HG03442 (cell line): ENCODE results near the gene ORAI2.
"Not testable (repeated sequence)": the region's sequence is repeated elsewhere in the genome, so short reads cannot be mapped to it uniquely, and the experiment has no call there.

Experiments used
- ATAC-seq: cut with Tn5 transposase; IDR thresholded peaks from one replicate; pipeline ENCODE4 v1.9.1; 2021; ENCODE audit warnings: mild to moderate bottlenecking, moderate library complexity; ENCODE audit not compliant: unreplicated experiment

ORAI2 gene

DNA sequence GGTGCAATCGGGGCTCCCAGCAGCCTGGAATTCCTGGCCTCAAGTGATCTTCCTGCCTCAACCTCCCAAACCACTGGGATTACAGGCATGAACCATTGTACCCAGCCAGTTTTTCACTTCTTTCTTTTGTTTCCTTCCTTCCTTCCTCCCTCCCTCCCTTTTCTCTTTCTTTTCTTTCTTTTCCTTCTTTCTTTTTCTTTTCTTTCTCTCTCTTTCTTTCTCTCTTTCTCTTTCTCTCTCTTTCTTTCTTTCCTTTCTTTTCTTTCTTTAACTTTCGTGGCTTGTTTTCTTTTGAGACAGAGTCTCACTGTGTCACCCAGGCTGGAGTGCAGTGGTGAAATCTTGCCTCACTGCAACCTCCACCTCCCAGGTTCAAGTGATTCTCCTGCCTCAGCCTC, 12.3 kb downstream of the ORAI2 start:
- no peak for ATAC-seq

DNA sequence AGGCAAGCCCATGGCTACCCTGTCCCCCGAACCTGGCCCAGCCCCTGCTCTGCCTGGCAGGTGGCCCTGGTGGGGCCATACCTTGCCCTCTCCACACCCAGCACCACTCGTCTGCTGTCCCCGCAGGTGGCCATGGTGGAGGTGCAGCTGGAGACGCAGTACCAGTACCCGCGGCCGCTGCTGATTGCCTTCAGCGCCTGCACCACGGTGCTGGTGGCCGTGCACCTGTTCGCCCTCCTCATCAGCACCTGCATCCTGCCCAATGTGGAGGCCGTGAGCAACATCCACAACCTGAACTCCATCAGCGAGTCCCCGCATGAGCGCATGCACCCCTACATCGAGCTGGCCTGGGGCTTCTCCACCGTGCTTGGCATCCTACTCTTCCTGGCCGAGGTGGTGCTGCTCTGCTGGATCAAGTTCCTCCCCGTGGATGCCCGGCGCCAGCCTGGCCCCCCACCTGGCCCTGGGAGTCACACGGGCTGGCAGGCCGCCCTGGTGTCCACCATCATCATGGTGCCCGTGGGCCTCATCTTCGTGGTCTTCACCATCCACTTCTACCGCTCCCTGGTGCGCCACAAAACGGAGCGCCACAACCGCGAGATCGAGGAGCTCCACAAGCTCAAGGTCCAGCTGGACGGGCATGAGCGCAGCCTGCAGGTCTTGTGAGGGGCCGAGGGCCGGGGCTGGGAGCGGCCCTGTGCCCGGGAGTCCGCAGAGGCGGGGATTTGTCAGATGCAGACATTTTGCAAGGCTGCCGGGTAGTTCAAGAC, 13.2 kb downstream of the ORAI2 start:
- ATAC-seq, result no peak

DNA sequence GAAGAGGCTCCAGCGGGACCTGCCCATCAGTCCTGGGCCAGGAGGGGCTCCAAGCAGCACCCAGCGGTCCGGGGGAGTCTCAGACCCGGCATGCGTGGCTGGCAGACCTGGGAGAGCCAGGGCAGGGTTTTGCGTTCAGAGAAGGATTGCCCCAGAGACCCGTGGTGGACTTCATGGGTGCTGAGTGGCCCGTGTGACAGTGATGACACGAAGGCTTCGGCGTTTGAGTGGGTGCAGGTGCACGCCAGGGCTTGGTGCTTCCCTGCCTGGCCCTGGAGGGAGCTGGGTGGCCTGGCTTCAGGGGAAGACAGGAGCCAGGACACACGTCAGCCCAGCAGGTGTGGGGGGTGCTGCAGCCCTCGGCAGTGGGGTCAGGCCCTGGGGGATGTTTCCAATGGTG, 13.9 kb downstream of the ORAI2 start:
- ATAC-seq, result no peak

DNA sequence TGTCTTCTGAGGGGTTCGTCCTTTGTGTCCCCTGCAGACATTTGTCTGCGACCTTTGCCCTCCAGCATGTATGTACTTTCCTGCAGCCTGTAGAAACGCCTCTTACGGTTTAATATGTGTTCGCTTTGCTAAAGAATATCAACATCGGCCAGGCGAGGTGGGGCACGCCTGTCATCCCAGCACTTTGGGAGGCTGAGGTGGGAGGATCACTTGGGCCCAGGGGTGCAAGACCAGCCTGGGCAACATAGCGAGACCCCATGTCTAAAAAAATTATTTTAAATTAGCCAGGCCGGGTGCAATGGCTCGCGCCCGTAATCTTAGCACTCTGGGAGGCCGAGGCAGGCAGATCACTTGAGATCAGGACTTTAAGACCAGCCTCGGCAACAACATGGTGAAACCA, 15.8 kb downstream of the ORAI2 start:
- ATAC-seq, result no peak

DNA sequence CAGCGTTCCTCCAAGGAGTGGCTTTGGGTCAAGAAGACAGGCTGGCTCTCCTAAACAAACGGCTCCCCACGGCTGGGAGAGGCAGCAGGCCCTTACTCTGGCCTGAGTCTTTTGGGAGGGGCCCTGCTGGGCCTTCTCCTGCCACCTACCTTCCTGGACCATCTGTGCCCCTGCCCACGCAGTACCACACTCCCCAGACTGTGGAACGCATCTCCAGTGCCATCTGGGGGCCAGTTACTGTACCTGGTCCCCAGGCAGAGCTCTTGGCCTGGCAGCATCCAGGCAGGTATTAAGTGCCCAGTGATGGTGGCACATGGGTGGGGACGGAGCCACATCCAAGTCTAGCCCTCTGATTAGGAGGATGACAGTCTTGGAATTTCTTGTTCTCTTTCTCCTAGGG, 16.9 kb downstream of the ORAI2 start:
- ATAC-seq, result peak; percentile 52

DNA sequence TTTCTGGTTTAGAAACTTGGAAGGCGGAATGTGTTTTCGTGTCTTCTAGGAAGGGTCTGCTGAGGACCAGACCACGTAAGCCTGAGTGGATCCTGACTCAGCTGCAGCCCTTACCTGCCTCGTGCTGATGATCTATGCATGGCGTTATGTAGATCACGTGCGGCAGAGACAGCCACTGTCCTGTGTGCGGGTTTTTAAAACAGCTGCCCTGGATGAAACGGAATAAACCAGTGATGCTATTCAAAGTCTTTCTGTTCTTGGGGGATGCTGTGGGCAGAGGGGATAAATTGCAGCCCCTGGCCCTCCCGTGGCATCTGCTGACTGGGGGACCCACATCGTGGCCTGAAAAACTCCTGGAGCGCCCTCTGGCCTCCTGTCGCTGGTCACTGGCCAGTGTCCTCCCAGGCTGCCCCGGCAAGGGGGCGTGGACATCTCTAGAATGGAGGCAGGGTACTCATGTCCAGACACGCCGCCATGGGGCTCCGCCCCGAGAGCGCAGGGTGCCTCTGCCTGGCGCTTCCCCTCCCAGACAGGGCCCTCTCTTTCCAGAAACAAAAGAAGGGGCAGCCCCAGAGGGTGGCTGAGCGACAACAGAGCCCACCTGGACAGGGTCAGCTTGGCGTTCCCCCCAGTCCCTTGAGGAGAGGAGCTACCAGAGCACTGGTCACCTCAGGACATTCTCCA, 18.1 kb downstream of the ORAI2 start:
- ATAC-seq, result no peak

DNA sequence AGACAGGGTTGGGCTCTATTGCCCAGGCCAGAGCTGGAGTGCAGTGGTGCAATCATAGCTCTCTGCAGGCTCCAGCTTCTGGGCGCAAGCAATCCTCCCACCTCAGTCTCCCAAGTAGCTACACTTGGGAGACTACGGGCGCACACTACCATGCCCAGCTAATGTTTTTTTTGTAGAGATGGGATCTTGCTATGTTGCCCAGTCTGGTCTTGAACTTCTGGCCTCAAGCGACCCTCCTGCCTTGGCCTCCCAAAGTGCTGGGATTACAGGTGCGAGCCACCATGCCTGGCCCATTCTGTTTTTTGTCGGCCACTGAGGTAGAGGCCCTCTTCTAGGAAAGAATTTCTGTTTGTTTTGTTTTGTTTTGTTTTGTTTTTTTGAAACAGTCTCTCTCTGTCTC, 19.1 kb downstream of the ORAI2 start:
- no peak for ATAC-seq

DNA sequence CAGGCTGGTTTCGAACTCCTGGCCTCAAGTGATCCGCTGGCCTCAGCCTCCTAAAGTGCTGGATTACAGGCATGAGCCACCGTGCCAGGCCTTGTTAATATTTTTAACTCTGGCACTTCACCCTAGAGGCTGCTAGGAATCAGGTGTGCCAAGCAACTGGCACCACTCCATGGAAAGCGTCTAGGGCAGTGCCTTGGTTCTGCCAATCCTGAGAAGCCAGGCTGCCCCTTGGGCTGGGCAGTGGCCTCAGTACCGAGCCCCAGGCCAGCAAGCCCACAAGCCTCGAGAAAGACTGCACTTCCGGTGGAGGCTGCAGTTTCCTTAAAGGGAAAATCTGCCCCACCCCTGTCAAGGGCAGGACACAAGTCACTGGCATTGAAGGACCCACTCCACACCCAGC, 19.9 kb downstream of the ORAI2 start:
- no peak for ATAC-seq

DNA sequence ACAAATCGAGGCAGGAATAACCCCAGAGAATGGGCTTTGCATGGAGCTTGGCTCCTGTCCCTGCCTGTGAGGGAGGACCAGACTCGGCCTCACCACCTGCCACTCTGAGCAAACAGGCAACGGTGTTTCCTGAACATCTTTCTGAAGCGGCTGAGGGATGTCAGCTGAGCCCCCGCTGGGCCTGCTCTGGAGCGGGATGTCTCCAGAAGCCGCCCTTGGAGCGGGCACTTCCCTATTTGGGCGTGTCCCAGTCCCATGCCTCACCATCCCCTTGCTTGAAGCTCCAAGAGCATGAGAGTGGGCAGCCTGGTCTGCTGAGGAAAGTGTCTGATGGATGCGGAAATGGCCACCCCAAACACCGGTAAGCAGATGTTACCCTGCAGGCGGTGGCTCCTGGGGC, 21.1 kb downstream of the ORAI2 start:
- ATAC-seq, result no peak

DNA sequence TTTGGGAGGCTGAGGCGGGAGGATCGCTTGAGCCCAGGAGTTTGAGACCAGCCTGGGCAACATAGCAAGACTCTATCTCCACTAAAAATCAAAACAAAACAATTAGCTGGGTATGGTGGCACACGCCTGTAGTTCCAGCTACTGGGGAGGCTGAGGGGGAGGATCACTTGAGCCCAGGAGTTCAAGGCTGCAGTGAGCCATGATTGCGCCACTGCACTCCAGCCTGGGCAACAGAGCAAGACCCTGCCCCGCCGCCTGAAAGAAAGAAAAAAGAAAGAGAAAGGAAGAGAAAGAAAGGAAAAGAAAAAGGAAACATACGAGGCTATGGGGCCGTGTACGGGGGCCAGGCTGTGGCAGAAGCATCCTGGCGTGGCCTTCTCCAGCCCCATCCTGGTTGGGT, 21.6 kb downstream of the ORAI2 start:
- ATAC-seq, result not testable (repeated sequence)

DNA sequence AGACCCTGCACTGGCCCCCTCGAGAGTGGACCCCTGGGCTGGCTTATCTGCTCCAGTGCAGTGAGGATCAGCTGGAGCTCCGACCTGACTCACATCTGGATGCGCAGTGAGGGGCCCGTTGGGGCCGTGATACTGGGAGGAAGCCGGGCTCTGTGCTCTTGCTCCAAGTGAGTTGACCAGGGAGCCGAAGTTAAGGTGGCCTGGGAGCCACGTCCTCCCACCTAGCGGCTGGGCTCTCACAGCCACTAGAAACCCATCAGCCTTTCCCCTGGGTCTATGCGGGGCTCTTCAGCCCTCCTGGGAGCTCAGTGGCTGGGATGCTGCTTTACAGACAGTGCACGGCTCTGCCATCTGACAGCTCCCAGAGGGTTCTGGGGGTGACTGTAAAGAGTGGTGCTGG, 22.2 kb downstream of the ORAI2 start:
- no peak for ATAC-seq

DNA sequence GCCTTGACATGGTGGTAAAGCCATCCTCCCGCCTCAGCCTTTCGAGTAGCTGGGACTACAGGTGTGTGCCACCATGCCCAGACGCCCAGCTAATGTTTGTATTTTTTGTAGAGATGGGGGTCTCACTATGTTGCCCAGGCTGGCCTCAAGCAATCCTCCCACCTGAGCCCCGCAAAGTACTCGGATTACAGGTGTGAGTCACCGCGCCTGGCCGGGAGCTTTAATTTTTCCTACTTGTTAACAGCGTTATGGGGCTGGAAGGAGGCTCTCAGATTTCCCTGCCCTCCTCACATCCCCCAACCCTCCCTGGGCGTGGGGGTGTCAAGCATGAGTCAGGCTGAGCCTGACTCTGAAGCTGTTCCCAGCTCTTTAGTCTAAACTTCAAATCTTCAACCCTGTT, 23.0 kb downstream of the ORAI2 start:
- ATAC-seq, result no peak

DNA sequence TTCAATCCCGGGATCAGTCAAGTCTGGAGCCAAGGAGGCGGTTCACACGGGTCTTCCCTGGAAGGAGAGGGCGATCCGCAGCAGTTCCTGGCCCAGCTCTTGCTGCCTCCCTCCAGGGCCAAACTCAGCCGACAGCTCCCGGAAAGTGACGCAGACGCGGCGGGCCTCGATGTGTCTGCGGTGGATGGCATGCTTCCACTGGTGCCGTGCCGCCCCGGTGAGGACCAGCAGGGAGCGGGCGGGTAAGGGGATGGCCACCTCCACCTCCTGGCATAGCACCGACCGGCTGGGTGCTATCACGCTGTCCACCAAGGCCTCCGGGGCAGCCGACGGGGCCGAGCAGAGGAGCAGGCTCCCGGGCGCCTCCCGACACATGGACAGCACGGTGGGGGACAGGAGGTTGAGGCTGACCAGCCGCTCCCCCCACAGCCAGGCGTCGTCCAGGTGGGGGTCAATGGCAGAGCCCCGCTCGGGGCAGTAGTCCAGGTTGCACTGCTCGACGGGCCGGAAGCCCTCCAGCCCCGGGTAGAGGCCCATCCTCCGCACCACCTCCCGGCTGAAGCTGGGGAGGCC, 24.1 kb downstream of the ORAI2 start:
- no peak for ATAC-seq

DNA sequence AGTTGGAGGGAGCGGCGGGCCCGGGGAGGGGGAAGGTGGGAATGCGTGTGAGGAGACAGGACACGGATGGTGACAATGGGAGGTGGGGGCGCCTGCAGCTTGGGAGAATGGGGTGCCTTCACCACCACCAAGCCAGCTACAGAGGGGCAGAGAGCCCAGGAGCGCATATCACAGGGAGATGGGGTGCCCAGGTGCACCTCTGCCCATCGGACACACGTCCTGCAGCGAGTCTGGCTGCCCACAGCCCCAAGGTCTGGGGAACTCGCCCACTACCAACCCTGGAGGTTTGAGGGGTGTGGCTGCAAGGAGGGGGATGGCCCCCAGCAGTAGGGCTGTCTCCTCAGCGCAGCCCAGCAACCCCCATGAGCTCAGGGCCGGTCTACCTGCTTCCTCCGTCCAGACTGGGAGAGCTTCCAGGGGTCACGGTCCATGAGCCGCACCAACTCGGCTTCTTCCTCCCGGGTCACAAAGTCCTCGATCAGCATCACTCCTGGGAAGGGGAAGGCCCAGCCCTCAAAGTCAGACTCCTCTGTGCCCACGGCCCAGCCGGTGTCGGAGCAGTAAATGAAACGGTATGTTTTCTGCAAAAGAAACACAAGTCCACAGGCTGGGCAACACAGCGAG, 26.0 kb downstream of the ORAI2 start:
- no peak for ATAC-seq

DNA sequence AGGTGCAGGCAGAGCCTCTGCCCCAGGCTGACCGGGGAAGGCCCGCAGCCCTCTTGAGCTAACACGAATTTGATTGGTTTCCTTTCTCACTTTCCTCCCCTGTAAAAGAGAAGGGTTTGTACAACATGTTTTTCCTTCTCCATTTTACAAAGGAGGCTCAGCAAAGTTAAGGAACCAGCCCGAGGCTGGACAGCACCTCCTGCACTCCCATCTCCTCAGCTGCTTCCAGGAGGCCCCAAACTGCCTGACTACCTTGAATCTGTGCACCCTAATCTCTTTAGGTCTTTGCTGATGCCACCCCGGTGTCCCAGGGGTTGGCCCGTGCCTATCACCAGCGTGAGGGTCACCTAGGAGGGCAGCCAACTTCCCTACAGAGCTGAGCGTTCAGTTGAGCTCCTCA, 27.1 kb downstream of the ORAI2 start:
- no peak for ATAC-seq

DNA sequence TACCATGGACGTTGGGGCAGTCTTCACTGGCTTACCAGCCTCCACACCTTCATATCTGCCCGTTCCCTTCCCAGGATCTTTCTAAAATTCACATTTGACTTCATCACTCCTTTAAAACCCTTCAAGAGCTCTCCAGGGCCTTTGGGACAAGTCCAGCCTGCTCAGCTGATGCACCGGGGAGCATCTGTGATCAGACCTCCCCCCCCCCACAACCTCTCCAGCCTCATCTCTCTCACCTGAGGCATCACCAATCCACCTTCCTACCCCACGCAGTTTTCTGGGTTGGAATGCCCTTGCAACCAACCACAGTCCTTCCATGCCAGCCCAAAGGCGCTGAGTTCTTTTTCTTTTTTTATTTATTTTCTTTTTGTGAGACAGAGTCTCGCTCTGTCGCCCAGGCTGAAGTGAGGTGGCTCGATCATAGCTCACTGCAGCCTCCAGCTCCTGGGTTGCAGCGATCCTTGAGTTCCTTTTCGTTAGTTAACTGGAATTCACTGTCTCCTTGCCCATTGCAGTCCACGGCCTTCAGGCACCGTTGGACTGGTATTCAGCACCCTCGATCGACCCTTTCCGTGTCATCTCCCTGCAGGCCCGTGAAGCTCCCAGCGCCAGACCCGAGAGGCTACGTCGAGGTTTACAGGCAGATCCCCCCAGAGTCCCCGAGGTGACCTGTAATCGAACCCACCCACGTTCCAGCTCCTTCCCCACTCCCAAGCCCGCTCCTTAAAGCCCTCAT, 30.6 kb downstream of the ORAI2 start:
- ATAC-seq, result no peak

DNA sequence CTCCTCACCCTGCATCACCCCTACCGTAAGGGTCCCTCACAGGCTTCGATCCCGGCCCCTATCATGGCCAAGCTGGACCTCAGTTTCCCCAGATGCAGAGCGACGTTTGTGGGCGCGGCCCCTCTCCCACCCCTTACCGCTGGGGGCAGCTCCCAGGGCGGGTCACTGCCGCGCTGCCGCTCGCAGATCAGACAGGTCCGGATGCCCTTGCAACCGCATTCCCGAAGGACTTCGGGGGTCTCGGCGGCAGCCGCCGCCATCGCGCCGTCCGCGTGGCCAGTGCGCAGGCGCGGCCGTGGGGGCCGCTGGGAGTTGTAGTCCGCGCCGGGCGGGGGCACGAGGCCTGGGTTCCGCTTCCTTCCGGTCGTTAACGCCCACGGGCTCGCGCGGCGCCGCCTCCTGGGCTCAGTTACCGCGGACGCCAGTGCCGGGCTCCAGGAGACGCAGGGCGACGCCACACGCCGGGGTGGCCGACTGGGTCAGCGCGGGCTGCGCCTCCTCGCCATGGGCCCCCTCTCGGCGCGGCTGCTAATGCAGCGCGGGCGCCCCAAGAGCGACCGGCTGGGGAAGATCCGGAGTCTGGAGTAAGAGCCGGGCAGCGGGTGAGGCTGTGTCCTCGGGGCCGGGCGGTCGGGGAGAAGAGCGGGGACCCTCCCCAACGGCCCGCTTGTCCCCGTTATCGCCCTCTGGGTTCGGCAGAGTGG, 31.4 kb downstream of the ORAI2 start, which contains the start of the genes ALKBH4 and LRWD1:
Gene ALKBH4, minus strand, starts transcription at position 287 of the 704 bp plus-strand sequence. Its CDS starts 27 bp downstream, at position 260.
Gene LRWD1, plus strand, starts transcription at position 408 of the 704 bp plus-strand sequence. Its CDS starts 97 bp downstream, at position 505.
- ATAC-seq, result peak; percentile 92

DNA sequence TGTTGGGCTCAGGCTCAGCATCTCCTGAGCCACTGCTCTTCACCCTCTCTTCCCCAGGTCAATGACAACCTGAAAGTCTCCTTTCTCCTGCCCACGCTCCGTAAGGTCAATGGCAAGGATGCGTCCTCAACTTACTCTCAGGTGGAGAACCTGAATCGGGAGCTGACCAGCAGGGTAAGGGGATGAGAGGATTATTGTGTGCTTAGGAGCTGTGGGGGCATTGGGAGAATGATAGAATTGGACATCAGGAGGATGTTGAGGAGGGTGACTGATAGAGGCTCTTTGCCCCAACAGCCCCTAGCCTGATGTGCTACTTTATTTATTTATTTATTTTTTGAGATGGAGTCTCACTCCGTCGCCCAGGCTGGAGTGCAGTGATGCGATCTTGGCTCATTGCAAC, 32.7 kb downstream of the ORAI2 start:
- no peak for ATAC-seq

DNA sequence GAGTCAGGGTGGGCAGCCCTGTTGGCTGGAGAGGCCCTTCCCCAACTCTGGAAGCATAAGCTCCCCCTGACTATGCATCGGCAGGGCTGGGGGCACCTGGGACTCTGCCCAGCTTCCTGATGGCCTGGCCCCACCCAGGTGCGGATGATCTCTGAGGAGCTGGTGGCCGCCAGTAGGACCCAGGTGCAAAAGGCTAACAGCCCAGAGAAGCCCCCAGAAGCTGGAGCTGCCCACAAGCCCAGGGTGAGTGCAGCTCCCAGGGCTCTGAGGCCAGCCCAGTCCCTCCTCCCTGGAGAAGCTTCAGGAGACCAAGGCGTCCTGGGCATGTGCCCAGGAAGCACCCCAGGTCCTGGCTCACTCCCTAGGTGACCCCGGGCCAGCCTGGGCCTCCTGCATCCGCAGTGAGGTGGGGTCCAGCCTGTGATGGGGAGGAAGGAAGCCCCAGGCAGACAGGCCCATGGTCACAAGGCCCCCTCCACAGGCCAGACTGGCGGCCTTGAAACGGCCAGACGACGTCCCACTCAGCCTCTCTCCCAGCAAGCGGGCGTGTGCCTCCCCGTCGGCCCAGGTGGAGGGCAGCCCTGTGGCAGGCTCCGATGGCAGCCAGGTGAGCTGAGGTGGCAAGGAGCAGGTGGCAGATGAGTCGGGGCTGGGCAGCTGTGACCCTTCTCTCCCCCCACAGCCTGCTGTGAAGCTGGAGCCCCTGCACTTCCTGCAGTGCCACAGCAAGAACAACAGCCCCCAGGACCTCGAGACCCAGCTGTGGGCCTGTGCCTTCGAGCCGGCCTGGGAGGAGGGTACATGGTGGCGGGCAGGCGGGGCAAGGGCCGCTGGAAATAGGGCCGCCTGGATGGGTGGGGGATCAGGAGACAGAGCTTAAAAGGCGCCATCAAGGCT, 34.5 kb downstream of the ORAI2 start:
- no peak for ATAC-seq
